HG03159 (cell line): ENCODE measurements around the gene RPRM.
"Not testable (repeated sequence)": the region's sequence is repeated elsewhere in the genome, so short reads cannot be mapped to it uniquely, and the experiment has no call there.

Experiments used
- ATAC-seq: cut with Tn5 transposase; IDR thresholded peaks from one replicate; pipeline ENCODE4 v1.9.1; 2021; ENCODE audit warnings: mild to moderate bottlenecking, moderate library complexity; ENCODE audit not compliant: unreplicated experiment

The RPRM gene

DNA sequence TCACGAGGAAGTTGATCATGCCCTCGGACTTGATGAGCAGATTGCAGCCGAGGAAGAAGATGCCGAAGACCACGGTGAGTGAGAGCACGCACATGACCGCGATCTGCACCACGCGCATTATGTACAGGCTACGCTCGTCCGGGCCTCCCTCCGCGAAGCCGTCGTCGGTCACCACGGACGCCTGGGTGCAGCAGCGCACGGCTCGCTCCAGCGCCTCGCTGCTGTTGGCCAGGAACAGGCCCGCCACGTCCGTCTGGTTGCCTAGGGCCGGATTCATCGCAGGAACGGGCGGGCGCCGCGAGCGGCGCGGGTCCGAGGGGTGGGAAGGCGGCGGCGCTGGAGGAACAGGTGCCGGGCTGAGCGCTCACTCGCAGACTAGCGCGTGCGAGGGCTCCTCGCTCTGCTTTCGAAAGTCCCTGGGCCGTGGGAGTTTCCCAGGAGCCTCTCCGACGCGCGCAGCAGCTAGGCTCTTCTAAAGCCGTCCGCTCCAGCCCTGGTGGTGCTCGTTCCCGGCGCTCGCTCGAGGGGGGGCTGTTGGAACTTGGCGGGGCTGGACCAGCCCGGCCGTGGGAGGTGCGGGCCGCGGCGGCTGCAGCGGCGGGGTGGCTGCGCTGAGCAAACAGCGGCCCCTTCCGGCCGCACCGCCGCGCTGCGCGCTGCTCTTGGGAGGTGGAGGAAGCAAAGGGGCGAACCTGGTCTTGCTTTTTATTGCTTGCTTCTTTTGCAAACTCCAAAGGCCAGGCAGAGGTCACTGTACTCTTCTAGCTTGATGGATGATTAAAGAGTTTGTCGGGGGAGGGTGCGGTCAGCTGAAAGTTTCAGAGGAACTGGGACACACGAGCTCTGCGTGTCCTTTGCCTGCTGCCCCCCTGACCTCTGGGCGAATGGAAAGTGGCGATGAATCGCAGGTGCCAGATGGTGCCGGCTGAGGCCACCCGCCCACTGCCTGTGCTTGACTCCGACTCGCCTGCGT is at the start of gene RPRM:
Gene RPRM (minus strand): TSS at position 474 of the 973 bp plus-strand sequence. CDS start 197 bp downstream, at position 277.
- peak; percentile 93 for ATAC-seq

GRCh38 chr2:153519257-153519875 is 40.8 kb upstream of the RPRM start:
- ATAC-seq, result no peak

- no peak for ATAC-seq
Measured at GRCh38 chr2:153512331-153512730, 33.8 kb upstream of the RPRM start.

- no peak for ATAC-seq
Measured at GRCh38 chr2:153510996-153511395, 32.4 kb upstream of the RPRM start.

GRCh38 chr2:153509133-153509532 is 30.6 kb upstream of the RPRM start:
- no peak for ATAC-seq

GRCh38 chr2:153506499-153506898 is 27.9 kb upstream of the RPRM start:
- not testable (repeated sequence) for ATAC-seq

- no peak for ATAC-seq
Measured at GRCh38 chr2:153499439-153499838, 20.9 kb upstream of the RPRM start.

DNA sequence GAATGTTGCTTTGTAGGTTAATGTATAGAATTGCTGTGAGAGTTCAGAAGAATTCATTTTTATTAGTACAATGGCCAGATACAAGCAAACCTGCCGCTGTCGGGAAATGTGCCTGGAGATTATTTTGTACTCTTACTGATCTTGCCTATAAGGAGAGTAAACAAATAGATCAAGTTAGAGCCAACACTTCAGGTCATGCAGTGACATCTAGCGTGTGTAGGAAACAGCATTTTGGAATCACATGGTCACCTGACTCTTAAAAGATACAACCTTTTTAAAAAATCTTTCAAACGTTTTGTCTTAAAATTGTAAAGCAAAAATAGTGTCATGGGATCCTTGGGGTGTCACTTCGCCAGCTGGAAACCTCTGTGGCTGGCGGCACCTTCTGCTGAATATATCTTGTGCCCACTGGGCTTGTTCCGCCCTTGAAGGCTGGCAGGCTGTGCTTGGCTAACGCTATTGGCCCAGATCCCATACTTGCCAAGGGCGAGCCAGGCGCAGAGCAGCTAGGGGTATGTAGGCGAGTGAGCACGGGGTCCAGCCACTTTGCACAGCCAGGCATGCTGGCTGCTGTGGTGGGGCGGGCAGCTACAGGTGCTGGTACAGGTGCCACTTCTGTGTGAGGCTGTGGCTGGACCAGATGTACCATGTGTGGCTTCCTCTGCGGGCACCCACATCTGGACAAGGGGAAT is 19.5 kb upstream of the RPRM start:
- ATAC-seq, result no peak

- no peak for ATAC-seq
Measured at GRCh38 chr2:153495725-153496124, 17.2 kb upstream of the RPRM start.

DNA sequence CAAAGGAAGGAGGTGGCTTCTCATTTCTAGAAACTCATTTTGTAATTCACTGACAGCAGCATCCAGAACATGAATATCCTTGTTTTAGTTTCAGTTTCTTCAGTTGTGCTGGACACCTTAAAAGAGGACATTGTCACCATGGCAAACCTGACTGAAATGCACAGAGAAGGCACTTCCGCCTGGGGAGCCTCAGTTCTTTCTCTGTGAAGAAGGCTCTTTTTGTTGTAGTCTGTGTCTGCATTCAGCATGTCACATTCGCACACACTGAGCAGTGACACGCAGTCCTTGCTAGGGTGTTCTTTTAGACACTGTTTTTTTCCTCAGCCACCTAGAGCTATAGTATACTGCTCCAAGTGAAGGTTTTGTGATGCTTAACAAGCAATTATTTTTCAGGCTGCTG is 9.5 kb upstream of the RPRM start:
- ATAC-seq, result no peak

- ATAC-seq, result no peak
Measured at GRCh38 chr2:153487448-153487847, 8.9 kb upstream of the RPRM start.

DNA sequence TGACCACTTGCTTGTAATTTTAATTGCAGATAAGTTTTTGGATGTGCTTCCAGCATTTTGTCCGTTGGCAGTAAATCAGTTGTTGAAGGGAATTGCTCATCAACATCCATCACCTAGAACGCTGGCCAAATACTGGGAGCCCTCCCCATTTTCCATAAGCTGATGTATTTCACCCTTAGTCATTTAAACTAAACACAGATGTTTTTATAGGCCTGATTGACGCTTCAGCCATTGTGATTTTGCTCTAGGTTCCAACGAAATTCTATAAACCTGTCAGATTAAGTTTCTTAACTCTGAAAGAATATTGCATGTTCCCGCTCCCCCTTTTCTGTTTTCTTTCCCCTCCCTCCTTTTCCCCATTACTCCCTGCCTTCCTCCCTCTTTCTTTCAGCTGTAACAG is 1.0 kb upstream of the RPRM start:
- ATAC-seq, result no peak

GRCh38 chr2:153477636-153478288 is 800 bp downstream of the RPRM start:
- no peak for ATAC-seq

- ATAC-seq, result no peak
Measured at GRCh38 chr2:153476816-153477635, 1.5 kb downstream of the RPRM start.

GRCh38 chr2:153476491-153476815 is 2.1 kb downstream of the RPRM start:
- ATAC-seq, result no peak

GRCh38 chr2:153474876-153475435 is 3.6 kb downstream of the RPRM start:
- no peak for ATAC-seq

DNA sequence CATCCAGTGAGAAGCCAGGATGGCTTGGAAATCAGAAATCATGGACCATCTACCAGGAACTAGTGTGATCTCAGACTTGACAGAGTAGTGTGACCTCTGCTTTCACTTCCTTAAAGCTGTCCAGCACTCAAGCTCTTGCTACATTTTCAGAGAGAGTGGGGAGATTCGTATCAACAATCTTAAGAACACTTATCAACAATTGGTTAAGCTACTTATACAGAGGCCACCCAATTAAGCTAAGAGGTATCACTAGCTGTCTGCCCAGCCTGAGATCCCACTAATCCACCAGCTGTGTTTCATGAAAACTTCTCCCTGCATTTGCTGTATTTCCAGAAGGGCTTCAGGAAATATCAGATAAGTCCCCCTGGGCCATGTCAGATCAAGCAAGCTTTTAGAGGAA is 4.2 kb downstream of the RPRM start:
- ATAC-seq, result no peak

DNA sequence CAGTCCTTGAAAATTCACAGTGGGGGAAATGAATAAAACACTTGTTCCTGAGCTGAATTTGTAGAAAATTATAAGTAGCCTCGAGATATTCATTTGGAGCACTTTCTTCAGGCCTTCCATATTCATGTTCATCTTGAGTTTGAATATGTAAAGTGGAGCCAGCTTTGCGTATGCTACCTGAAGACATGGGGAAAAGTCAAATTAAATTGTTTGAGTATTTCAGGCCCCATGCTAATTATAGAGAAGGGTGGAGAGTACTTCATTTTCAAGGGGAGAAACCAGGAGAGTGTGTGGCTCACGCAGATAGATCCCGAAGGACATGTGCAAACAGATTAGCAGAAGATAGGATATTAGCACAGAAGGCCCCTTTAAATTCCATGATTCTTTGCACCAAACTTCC is 7.7 kb downstream of the RPRM start:
- ATAC-seq, result no peak

- ATAC-seq, result no peak
Measured at GRCh38 chr2:153464395-153464794, 14.2 kb downstream of the RPRM start.

GRCh38 chr2:153462338-153462859 is 16.2 kb downstream of the RPRM start:
- no peak for ATAC-seq
